Neuronal stem cell (in vitro differentiated cells): ENCODE measurements around the gene ELP1.
A peak's percentile ranks its signal among the peaks of the same experiment; 100 is the strongest.

ENCODE experiments used
- DNase-seq: peaks from one replicate; pipeline ENCODE4 v3.0.0-alpha.2; 2013; ENCODE audit warnings: low spot score
- H2AFZ ChIP-seq: one replicate; pipeline ENCODE4 v1.6.1; 2013; ENCODE audit warnings: mild to moderate bottlenecking, low read length, inconsistent platforms
- H2AK5ac ChIP-seq: 2 replicates; pipeline ENCODE4 v1.6.1; 2013; ENCODE audit warnings: low read depth, mild to moderate bottlenecking, inconsistent platforms, low read length, moderate library complexity, mixed read lengths
- H2BK120ac ChIP-seq: 2 replicates; pipeline ENCODE4 v1.6.1; 2013; ENCODE audit warnings: low read depth, mild to moderate bottlenecking, inconsistent platforms, low read length, moderate library complexity, mixed read lengths
- H2BK12ac ChIP-seq: one replicate; pipeline ENCODE4 v1.6.1; 2013; ENCODE audit warnings: low read length, inconsistent platforms
- H2BK15ac ChIP-seq: 2 replicates; pipeline ENCODE4 v1.6.1; 2013; ENCODE audit warnings: mild to moderate bottlenecking, low read length, inconsistent platforms, mixed read lengths
- H2BK5ac ChIP-seq: one replicate; pipeline ENCODE4 v1.6.1; 2013; ENCODE audit warnings: inconsistent platforms, mild to moderate bottlenecking, low read length, moderate library complexity
- H3K14ac ChIP-seq: one replicate; pipeline ENCODE4 v1.6.1; 2013; ENCODE audit warnings: low read length, inconsistent platforms
- H3K18ac ChIP-seq: 2 replicates; pipeline ENCODE4 v1.6.1; 2013; ENCODE audit warnings: low read length, inconsistent platforms
- H3K23ac ChIP-seq: 2 replicates; pipeline ENCODE4 v1.6.1; 2013; ENCODE audit warnings: low read depth, mild to moderate bottlenecking, mixed read lengths, low read length, inconsistent platforms; ENCODE audit not compliant: poor library complexity
- H3K27ac ChIP-seq: replicated peaks from 3 replicates; pipeline ENCODE4 v1.5.1; 2013; ENCODE audit warnings: low read length, inconsistent platforms
- H3K27me3 ChIP-seq, 3 experiments: 2 replicates each; pipeline ENCODE4 v1.6.1; 2013; ENCODE audit warnings: low read length in 3 of 3, mild to moderate bottlenecking in 2 of 3, inconsistent platforms in 1 of 3, low read depth in 1 of 3, mixed read lengths in 1 of 3, moderate library complexity in 1 of 3; ENCODE audit not compliant: control insufficient read depth in 3 of 3, insufficient read depth in 3 of 3
- H3K36me3 ChIP-seq, 2 donors: replicated peaks in 1 of 2; 2 replicates each; pipeline ENCODE4 v1.6.1; 2013; ENCODE audit warnings: low read length in 2 of 2; ENCODE audit not compliant: control insufficient read depth in 2 of 2, insufficient read depth in 2 of 2
- H3K4ac ChIP-seq: 2 replicates; pipeline ENCODE4 v1.6.1; 2013; ENCODE audit warnings: inconsistent platforms, mild to moderate bottlenecking, low read length, moderate library complexity
- H3K4me1 ChIP-seq, 2 donors: 1 replicate in 1 of 2; 2 replicates in 1 of 2; pipeline ENCODE4 v1.6.1; 2013; ENCODE audit warnings: low read length in 2 of 2, low read depth in 1 of 2; ENCODE audit not compliant: control insufficient read depth in 2 of 2, insufficient read depth in 1 of 2
- H3K4me2 ChIP-seq: one replicate; pipeline ENCODE4 v1.6.1; 2013; ENCODE audit warnings: mild to moderate bottlenecking, low read length, inconsistent platforms; ENCODE audit not compliant: insufficient read depth, poor library complexity, severe bottlenecking
- H3K4me3 ChIP-seq, 2 donors: 2 replicates each; pipeline ENCODE4 v1.5.1; 2013; ENCODE audit warnings: low read length in 2 of 2, mild to moderate bottlenecking in 2 of 2, inconsistent platforms in 1 of 2, moderate library complexity in 1 of 2
- H3K79me1 ChIP-seq: one replicate; pipeline ENCODE4 v1.6.1; 2013; ENCODE audit warnings: low read depth, mild to moderate bottlenecking, inconsistent platforms, low read length, moderate library complexity
- H3K9ac ChIP-seq: one replicate; pipeline ENCODE4 v1.6.1; 2013; ENCODE audit warnings: mild to moderate bottlenecking, low read depth, low read length, inconsistent platforms; ENCODE audit not compliant: poor library complexity
- H3K9me3 ChIP-seq, 2 donors: replicated peaks in 1 of 2; 2 replicates each; pipeline versions ENCODE3 to v1.6.1; 2013; ENCODE audit warnings: low read length in 2 of 2, mild to moderate bottlenecking in 2 of 2, inconsistent platforms in 1 of 2, low read depth in 1 of 2, mixed read lengths in 1 of 2, moderate library complexity in 1 of 2; ENCODE audit not compliant: control insufficient read depth in 2 of 2, insufficient read depth in 1 of 2
- H4K8ac ChIP-seq: one replicate; pipeline ENCODE4 v1.6.1; 2013; ENCODE audit warnings: low read depth, mild to moderate bottlenecking, inconsistent platforms, low read length, moderate library complexity
- H4K91ac ChIP-seq: one replicate; pipeline ENCODE4 v1.6.1; 2013; ENCODE audit warnings: low read length, low read depth, mild to moderate bottlenecking, inconsistent platforms; ENCODE audit not compliant: poor library complexity
- WGBS, 2 donors: extraction: QIAGEN DNeasy Blood & Tissue Kit; methylation state at CpG; one replicate each; pipeline ENCODE4 v1.1.7; 2013; ENCODE audit warnings: missing lambda C conversion rate in 2 of 2, mixed read lengths in 1 of 2; ENCODE audit not compliant: insufficient read length in 2 of 2, insufficient replicate concordance in 1 of 2; ENCODE audit errors: extremely low coverage in 2 of 2; 5-methylcytosine and 5-hydroxymethylcytosine counted together

The ELP1 gene

DNA sequence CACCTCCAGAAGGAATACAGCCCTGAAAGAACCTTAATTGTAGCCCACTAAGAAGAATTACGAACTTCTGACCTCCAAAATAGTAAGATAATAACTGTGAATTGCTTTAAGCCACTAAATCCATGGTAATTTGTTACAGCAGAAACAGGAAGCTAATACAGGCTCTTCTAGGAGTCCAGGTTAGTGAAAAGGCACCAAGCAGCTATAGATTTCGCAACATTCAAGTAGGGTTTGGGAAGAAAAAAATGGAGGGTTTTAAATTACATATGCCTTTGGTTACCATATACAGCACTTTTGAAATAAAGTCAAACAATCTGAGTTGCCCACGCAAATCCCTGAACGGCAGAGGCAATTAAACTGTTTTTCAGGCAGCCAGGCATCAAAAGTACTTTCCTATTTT, 73.6 kb downstream of the ELP1 start:
- Histone ChIP-seq H3K4me2 (no peak overlapping the region), H3K27me3 (no peaks in the 10 kb centered on the region), H3K9ac (no peak overlapping the region), H3K79me1 (no peaks in the 10 kb centered on the region), H3K9me3 (no peaks in the 10 kb centered on the region), H3K23ac (no peak overlapping the region), H3K18ac (no peak overlapping the region), H3K4me1 (peaks cover 0 to 2% of the 10 kb centered on the region in 2 donors), H3K4ac (no peak overlapping the region), H3K14ac (no peak overlapping the region), H3K4me3 (no peak overlapping the region), H2AK5ac (no peak overlapping the region), H3K36me3 (no peaks in the 10 kb centered on the region), H2AFZ (no peak overlapping the region), H3K27ac (no peak overlapping the region), H2BK12ac (no peak overlapping the region), H2BK5ac (no peak overlapping the region), H2BK120ac (no peak overlapping the region), H4K8ac (no peak overlapping the region), H4K91ac (no peak overlapping the region), H2BK15ac (no peak overlapping the region)
- no CpG with 5 or more reads among the region's 4 CpGs for WGBS, 2 donors
- DNase-seq = no peak

DNA sequence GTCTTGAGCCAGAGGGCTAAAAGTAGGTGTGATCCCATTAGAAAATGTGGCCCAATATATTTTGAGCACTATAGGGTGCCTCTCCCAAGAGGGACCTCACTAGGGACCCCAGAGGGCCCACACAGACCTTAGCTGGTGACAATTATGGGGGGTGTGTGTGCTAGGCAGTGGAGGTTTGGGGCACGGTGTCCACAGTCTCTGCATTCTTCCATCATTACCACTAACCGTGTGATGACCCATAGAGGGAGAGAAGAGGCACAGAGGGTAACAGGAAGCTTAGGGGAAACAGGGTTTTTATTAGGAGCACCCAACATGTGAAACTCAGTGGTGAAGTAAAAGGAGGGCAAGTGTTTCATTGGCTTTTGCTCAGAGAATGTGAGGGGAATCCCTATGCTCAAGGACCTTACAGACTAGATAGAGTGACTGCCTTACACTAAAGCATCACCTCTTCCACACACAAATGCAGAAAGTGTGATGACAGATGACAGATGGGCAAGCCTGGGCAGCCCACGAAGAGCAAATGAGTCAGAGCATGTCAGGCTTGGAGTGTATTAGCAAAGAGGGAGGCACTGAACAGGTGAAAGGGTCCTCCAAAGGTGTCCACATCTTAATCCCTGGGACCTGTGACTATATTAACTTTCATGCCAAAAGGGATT, 74.3 kb downstream of the ELP1 start:
- no peak overlapping the region for H2BK120ac ChIP-seq
- H3K27me3 ChIP-seq = no peaks in the 10 kb centered on the region
- H2AFZ ChIP-seq = no peak overlapping the region
- H4K91ac ChIP-seq = no peak overlapping the region
- no peak overlapping the region for H3K27ac ChIP-seq
- no peak overlapping the region for H2BK12ac ChIP-seq
- H2BK5ac ChIP-seq = no peak overlapping the region
- H3K4me2 ChIP-seq = no peak overlapping the region
- no peak overlapping the region for H3K4me3 ChIP-seq
- no peak overlapping the region for H3K4ac ChIP-seq
- no peak overlapping the region for H3K9ac ChIP-seq
- H3K9me3 ChIP-seq = no peaks in the 10 kb centered on the region
- no peak overlapping the region for H3K14ac ChIP-seq
- WGBS, 2 donors = no CpG with 5 or more reads among the region's 3 CpGs
- H2BK15ac ChIP-seq = no peak overlapping the region
- no peak overlapping the region for H4K8ac ChIP-seq
- H3K36me3 ChIP-seq = no peaks in the 10 kb centered on the region
- no peak overlapping the region for H3K18ac ChIP-seq
- H2AK5ac ChIP-seq = peak overlapping the region; percentile 33
- H3K4me1 ChIP-seq = no peaks in the 10 kb centered on the region
- no peak for DNase-seq
- H3K79me1 ChIP-seq = no peaks in the 10 kb centered on the region
- no peak overlapping the region for H3K23ac ChIP-seq

DNA sequence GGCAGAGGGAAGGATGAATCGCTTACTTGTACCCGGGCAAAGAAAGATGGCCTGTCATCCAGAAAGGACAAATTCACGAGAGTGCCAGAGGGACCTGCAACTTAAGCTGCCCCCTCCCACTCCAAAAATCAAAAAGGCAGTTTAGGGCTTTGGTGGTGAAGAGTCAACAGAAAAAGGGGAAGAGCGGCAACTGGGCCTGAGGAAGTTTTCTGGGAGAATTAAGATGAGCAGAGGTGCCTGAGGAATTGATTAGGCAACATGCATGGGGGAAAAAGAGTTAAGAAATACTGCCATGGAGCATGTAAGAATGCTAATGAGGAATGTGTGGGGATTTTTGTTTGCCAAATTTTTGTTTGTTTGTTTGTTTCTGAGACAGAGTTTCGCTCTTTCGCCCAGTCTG, 76.4 kb downstream of the ELP1 start:
- Histone ChIP-seq H2BK12ac (no peak overlapping the region), H3K4me1 (no peaks in the 10 kb centered on the region), H2BK15ac (no peak overlapping the region), H3K23ac (no peak overlapping the region), H3K27me3 (no peaks in the 10 kb centered on the region), H3K9ac (no peak overlapping the region), H3K4me3 (no peak overlapping the region), H3K18ac (no peak overlapping the region), H2AFZ (no peak overlapping the region), H2BK120ac (no peak overlapping the region), H3K27ac (no peak overlapping the region), H3K9me3 (no peaks in the 10 kb centered on the region), H2AK5ac (no peak overlapping the region), H4K8ac (no peak overlapping the region), H3K79me1 (no peaks in the 10 kb centered on the region), H3K4ac (no peak overlapping the region), H3K4me2 (no peak overlapping the region), H3K36me3 (no peaks in the 10 kb centered on the region), H3K14ac (no peak overlapping the region), H4K91ac (no peak overlapping the region), H2BK5ac (no peak overlapping the region)
- no peak for DNase-seq
- no CpG with 5 or more reads among the region's 6 CpGs for WGBS, 2 donors

DNA sequence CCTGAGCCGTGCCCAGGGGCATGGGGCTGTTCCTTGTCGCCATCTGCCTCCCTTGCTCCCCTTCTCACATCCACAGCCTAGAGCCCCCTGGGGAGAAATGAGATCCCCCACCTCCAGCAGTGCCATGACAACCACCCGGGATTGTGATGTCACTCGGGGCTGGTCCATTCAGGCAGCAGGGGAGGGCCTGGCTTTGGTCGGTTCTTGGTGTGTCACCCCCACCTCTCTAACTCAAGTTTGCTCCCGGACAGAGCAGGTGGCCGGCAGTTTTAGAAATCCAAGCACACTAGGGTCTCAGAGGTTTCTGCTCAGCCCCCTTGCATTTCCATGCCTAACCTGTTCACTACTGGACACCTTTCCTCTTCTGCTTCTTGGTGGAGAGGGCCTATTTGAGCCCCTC, 78.0 kb downstream of the ELP1 start, which contains the start of gene ACTL7B:
TSS of gene ACTL7B (minus strand) at position 99 of the 400 bp plus-strand sequence. CDS start at position 43, 56 bp downstream.
- Histone ChIP-seq H2BK12ac (no peak within 1 kb of the TSS), H3K9ac (peak within 1 kb of the TSS; percentile 36), H3K27me3 (peaks cover 0 to 6% (median 0%) of the 10 kb centered on the region in 3 experiments), H4K8ac (no peak within 1 kb of the TSS), H2AFZ (no peak within 1 kb of the TSS), H2AK5ac (peak within 1 kb of the TSS; percentile 23), H3K27ac (no peak within 1 kb of the TSS), H3K4ac (no peak within 1 kb of the TSS), H3K9me3 (no peaks in the 10 kb centered on the region), H3K79me1 (no peaks in the 10 kb centered on the region), H2BK5ac (no peak within 1 kb of the TSS), H3K36me3 (no peaks in the 10 kb centered on the region), H2BK15ac (no peak within 1 kb of the TSS), H3K4me2 (no peak within 1 kb of the TSS), H4K91ac (peak within 1 kb of the TSS; percentile 48), H3K18ac (peak within 1 kb of the TSS; percentile 29), H3K23ac (peak within 1 kb of the TSS; percentile 17), H3K14ac (no peak within 1 kb of the TSS), H3K4me3 (no peak within 1 kb of the TSS), H2BK120ac (no peak within 1 kb of the TSS), H3K4me1 (peaks cover 0 to 3% of the 10 kb centered on the region in 2 donors)
- no peak for DNase-seq
- WGBS, 2 donors = no CpG with 5 or more reads among the region's 7 CpGs
